GM12872 (cell line): ENCODE measurements around the gene BDKRB1.

Experiments used
- TF ChIP-seq, protein P1 (sequence below): IDR thresholded peaks from 3 replicates; pipeline ENCODE4 v1.5.1; 2011; ENCODE audit warnings: low read depth, mild to moderate bottlenecking, low read length, moderate library complexity; ENCODE audit not compliant: insufficient read depth

BDKRB1 gene

DNA sequence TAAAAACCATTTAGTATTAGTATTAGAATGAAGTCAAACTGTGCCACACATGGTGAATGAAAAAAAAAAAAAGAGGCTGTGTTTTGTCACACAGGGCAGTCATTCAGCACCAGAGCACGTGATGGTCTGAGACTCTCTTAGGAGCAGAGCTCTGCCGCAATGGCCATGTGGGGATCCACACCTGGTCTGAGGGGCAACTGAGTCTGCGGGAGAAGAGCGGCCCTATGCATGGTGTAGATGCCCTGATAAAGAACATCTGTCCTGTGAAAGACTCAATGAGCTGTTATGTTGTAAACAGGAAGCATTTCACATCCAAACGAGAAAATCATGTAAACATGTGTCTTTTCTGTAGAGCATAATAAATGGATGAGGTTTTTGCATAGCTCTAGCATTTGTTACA is 12.2 kb upstream of the BDKRB1 start:
- TF ChIP-seq, protein P1, sequence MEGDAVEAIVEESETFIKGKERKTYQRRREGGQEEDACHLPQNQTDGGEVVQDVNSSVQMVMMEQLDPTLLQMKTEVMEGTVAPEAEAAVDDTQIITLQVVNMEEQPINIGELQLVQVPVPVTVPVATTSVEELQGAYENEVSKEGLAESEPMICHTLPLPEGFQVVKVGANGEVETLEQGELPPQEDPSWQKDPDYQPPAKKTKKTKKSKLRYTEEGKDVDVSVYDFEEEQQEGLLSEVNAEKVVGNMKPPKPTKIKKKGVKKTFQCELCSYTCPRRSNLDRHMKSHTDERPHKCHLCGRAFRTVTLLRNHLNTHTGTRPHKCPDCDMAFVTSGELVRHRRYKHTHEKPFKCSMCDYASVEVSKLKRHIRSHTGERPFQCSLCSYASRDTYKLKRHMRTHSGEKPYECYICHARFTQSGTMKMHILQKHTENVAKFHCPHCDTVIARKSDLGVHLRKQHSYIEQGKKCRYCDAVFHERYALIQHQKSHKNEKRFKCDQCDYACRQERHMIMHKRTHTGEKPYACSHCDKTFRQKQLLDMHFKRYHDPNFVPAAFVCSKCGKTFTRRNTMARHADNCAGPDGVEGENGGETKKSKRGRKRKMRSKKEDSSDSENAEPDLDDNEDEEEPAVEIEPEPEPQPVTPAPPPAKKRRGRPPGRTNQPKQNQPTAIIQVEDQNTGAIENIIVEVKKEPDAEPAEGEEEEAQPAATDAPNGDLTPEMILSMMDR = no peak

DNA sequence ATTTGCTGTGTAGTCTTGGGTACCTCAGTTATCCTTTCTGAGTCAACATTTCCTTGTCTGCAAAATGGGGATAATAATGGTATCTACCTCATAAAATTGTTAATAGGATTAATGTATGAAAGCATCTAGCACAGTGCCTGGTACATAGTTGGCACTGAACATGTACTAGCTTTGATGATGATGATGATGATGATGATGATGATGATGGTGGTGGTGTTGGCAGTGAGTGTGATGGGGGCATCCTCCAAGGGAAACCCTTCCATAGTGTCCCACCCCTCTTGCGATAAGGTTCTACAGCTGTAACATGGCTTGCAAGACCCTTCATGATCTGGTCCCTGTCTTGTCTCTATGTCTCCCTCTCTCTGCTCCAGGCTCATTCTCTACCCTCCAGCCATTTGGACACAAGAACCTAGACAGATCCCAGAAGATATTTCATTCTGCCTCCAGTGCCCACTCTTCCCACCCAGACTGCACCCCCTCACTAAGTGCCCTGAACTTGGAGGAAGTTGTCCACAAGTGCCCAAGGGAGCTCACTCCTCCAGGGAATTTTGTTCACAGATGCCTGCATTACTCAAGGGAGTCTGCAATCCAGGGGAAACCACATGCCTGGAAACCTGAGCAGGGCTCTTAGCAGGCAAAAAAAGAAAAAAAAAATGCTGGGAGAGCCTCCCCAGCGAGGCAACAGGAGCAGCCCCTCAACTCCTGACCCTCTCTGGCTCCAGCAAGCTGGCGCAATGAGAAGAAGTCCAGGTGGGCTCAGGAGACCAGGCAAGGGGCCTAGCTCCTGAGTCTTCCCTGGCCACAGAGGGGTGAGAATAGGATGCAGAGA is 10.1 kb upstream of the BDKRB1 start:
- TF ChIP-seq, protein P1 = no peak

DNA sequence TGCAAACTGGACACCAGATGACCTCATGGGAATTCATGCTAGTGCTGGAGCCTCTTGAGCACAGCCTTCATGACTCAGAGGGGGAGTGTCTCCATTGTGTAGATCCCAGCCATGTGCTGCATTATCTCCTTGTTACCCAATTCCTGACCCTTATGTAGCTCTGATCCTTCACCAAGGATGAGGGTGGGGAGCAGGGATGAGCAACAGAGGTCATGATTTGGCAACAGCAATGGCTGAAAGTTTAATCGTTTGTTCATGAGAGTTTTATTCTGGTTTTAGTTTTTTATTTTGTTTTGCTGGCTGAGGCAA is 9.5 kb upstream of the BDKRB1 start:
- TF ChIP-seq, protein P1 = no peak

DNA sequence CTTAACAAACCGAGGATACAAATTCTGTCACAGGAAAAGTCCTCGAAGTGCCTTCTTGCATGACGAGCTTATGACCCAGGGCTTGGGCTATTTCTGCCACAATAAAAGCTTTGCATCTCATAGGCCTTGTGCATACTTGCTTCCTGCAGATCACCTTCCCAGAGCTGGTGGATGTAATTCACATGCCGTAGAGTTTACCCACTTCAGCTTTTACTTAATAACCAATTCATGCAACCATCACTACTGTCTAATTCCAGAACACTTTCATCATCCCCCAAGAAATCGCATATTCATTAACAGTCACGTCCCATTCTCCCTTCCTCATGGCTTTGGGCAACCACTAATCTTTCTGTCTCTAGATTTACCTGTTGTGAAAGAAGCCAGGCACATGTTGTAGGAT is 9.0 kb upstream of the BDKRB1 start:
- TF ChIP-seq, protein P1 = no peak

GRCh38 chr14:96249029-96249428 is 7.0 kb upstream of the BDKRB1 start:
- TF ChIP-seq, protein P1 = no peak

GRCh38 chr14:96250485-96250884 is 5.5 kb upstream of the BDKRB1 start:
- TF ChIP-seq, protein P1 = no peak

DNA sequence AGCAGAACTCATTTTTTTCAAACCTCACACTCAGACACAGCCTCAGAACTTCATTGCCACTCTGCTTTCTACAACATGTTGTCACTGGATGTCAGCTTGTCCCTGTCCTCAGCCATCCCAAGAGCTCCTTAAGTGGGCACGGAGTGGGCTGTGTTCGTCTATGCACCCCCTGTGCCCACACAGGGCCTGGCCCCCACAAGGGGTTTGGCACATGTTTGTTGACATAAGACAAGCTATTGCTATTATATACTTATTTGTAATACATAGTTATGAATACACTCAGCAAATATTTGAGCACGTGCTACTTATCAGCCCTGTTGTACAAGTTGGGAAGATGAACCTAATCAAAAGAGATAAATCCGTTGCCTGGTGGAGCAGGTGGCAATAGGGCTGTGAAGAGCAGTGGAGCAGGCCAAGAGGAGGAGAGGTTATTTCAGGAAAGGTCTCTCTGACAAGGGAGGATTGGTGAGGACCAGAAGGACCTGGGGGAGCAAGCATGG is 4.3 kb upstream of the BDKRB1 start:
- TF ChIP-seq, protein P1 = no peak
